Tibial artery (tissue), 4 donors: ENCODE measurements around the gene TMEM273.

Source experiments
- DNase-seq, 2 donors: peaks; one replicate each; pipeline ENCODE4 v3.0.0-alpha.2; 2019
- H3K27ac ChIP-seq, 2 donors: fragments of 200-600 bp; sonication (generic) in 1 of 2; 1 replicate in 1 of 2; 2 replicates in 1 of 2; pipeline ENCODE4 v1.5.1; 2018 to 2019; ENCODE audit warnings: mild to moderate bottlenecking in 1 of 2
- H3K27me3 ChIP-seq, 2 donors: fragments of 200-600 bp; sonication (generic) in 1 of 2; one replicate each; pipeline versions ENCODE4 v1.5.1 to v1.6.0; 2016 to 2019
- H3K36me3 ChIP-seq, 3 donors: fragments of 200-600 bp; sonication (generic) in 2 of 3; one replicate each; pipeline ENCODE4 v1.5.1; 2016 to 2019; ENCODE audit warnings: mild to moderate bottlenecking in 2 of 3
- H3K4me1 ChIP-seq, 4 donors: fragments of 200-600 bp; sonication (generic) in 2 of 4; 1 replicate in 3 of 4; 2 replicates in 1 of 4; pipeline ENCODE4 v1.5.1; 2016 to 2019
- H3K4me3 ChIP-seq, 2 donors: fragments of 200-600 bp; sonication (generic) in 1 of 2; 1 replicate in 1 of 2; 2 replicates in 1 of 2; pipeline ENCODE4 v1.5.1; 2018 to 2019; ENCODE audit warnings: mild to moderate bottlenecking in 2 of 2
- H3K9me3 ChIP-seq, 3 donors: fragments of 200-600 bp; sonication (generic) in 1 of 3; one replicate each; pipeline ENCODE4 v1.5.1; 2016 to 2019
- intact Hi-C: fragments of 100-400 bp; cut with DNase I; formaldehyde crosslinking; loops from one replicate; pipeline ENCODE4 v1.15.0; 2023; ENCODE audit warnings: low total_unique reads
- TF ChIP-seq, protein P1 (sequence below), 2 experiments: fragments of 200-600 bp in 1 of 2; fragments of 450-650 bp in 1 of 2; IDR thresholded peaks; one replicate each; pipeline ENCODE4 v1.5.1; 2017 to 2019; ENCODE audit warnings: antibody characterized with exemption in 2 of 2, mild to moderate bottlenecking in 1 of 2, moderate library complexity in 1 of 2

The TMEM273 gene

GRCh38 chr10:49133706-49134248 lies 54.4 kb downstream of the TMEM273 start, which contains the start of gene FAM170B:
Gene FAM170B (minus strand): TSS chr10:49134021. CDS start chr10:49133918, 103 bp downstream.
- intact Hi-C loops = no loop called here

DNA sequence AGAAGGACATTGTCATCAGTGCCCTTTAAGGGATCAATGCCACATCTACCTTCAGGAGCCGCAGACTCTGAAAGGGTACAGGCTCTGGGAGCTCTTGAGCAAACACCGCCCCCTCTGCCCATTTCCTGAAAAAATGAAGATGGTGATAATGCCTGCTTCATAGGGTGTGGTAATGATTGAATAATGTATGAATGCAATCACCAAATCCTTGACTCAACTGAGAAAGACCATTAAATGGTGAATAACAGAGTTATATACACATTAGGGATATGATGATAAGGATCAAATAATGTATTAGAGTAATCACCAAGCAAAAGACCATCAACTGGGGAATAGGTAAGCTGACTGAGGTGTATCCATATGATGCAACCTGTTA lies 55.8 kb downstream of the TMEM273 start:
- Histone ChIP-seq H3K36me3 (no peaks in the 10 kb centered on the region), H3K4me1 (peaks cover 0 to 16% (median 3%) of the 10 kb centered on the region in 4 donors), H3K27me3 (no peaks in the 10 kb centered on the region), H3K9me3 (no peaks in the 10 kb centered on the region), H3K27ac (no peak overlapping the region), H3K4me3 (no peak overlapping the region)
- TF ChIP-seq, protein P1, sequence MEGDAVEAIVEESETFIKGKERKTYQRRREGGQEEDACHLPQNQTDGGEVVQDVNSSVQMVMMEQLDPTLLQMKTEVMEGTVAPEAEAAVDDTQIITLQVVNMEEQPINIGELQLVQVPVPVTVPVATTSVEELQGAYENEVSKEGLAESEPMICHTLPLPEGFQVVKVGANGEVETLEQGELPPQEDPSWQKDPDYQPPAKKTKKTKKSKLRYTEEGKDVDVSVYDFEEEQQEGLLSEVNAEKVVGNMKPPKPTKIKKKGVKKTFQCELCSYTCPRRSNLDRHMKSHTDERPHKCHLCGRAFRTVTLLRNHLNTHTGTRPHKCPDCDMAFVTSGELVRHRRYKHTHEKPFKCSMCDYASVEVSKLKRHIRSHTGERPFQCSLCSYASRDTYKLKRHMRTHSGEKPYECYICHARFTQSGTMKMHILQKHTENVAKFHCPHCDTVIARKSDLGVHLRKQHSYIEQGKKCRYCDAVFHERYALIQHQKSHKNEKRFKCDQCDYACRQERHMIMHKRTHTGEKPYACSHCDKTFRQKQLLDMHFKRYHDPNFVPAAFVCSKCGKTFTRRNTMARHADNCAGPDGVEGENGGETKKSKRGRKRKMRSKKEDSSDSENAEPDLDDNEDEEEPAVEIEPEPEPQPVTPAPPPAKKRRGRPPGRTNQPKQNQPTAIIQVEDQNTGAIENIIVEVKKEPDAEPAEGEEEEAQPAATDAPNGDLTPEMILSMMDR (IDR thresholded peaks at IDR 0.05) = no peak
- intact Hi-C loops = no loop called here
- no peak for DNase-seq

More at GRCh38 chr10:49133706-49134248, 54.4 kb downstream of the TMEM273 start, which contains the start of gene FAM170B:
- H3K9me3 ChIP-seq = no peaks in the 10 kb centered on the region
- H3K4me3 ChIP-seq = no peak within 1 kb of the TSS
- H3K36me3 ChIP-seq = no peaks in the 10 kb centered on the region
- no peak within 1 kb of the TSS for H3K27ac ChIP-seq
- TF ChIP-seq, protein P1 (IDR thresholded peaks at IDR 0.05) = no peak
- no peaks in the 10 kb centered on the region for H3K27me3 ChIP-seq
- no peak for DNase-seq
- H3K4me1 ChIP-seq = peaks cover 0 to 19% (median 3%) of the 10 kb centered on the region in 4 donors

DNA sequence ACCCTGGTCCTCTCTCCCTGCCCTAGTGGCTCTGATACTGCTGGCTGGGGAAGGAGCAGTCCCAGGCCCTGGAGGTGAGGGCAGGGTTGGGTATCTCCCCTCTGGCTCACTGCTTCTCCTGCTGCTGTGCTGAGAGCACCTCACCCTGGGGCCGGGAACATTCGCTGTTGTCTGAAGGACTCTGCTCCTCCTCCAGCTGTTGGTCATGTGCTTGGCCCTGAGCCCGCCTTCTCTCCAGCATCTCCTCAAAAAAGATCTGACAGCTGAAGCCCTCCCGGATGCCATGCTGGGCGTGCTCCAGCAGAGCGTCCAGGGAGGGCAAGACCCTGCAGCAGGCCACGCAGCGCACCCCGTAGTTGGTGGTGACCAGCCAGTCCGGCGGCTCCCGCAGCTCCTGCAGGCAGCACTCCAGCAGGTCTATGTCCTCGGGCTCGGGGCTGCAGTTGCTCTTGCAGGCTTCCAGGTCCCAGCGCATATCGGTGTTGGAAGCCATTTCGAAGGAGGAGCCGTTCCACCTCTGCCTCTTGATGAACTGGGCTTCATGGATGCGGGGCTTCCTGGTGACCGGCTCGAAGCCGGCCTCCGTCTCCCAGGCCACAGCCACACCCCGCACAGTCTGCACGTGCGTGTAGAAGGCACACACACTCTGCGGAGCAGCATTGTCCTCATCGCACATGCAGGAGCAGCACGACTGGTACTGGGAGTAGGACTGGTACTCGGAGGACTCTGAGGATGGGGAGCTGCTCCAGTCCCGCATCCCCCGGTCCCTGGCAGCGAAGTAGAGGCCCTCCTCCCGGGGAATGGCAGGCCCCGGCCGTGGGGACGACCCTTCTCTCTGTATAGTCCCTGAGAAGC lies 56.5 kb downstream of the TMEM273 start:
- no peaks in the 10 kb centered on the region for H3K9me3 ChIP-seq
- TF ChIP-seq, protein P1 (IDR thresholded peaks at IDR 0.05) = no peak
- H3K27me3 ChIP-seq = no peaks in the 10 kb centered on the region
- no peaks in the 10 kb centered on the region for H3K36me3 ChIP-seq
- no peak overlapping the region for H3K4me3 ChIP-seq
- H3K4me1 ChIP-seq = peaks cover 0 to 16% (median 3%) of the 10 kb centered on the region in 4 donors
- DNase-seq = no peak
- intact Hi-C loops = no loop called here
- H3K27ac ChIP-seq = no peak overlapping the region

- Histone ChIP-seq H3K9me3 (no peaks in the 10 kb centered on the region), H3K27me3 (no peaks in the 10 kb centered on the region), H3K4me3 (no peak overlapping the region), H3K4me1 (no peaks in the 10 kb centered on the region), H3K36me3 (no peaks in the 10 kb centered on the region), H3K27ac (no peak overlapping the region)
- intact Hi-C loops = no loop called here
- DNase-seq = no peak
- TF ChIP-seq, protein P1 (IDR thresholded peaks at IDR 0.05) = no peak
Measured at GRCh38 chr10:49129376-49129775, 58.8 kb downstream of the TMEM273 start.

DNA sequence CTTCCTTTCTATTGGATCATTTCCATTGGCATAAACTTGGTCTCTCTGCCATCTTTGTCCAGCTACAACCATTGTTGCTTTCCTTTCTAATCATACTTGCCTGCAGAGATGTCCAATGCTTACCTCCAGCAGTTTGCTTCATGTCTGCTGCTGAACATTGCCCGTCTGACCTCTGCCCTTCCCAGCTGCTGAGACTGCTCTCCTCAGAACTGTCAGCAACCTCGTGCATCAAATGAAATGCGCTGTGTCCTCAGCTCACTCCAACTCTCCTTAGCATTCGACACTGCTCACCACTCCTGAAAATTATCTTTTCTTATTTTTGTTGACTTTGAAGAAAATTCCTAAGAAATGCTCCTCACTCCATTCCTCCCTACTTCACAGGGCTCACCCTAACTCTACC lies 59.3 kb downstream of the TMEM273 start:
- no peak overlapping the region for H3K4me3 ChIP-seq
- H3K9me3 ChIP-seq = no peaks in the 10 kb centered on the region
- intact Hi-C loops = no loop called here
- H3K36me3 ChIP-seq = no peaks in the 10 kb centered on the region
- TF ChIP-seq, protein P1 (IDR thresholded peaks at IDR 0.05) = no peak
- H3K27me3 ChIP-seq = no peaks in the 10 kb centered on the region
- no peak for DNase-seq
- H3K4me1 ChIP-seq = no peaks in the 10 kb centered on the region
- no peak overlapping the region for H3K27ac ChIP-seq
